CD8-positive, alpha-beta memory T cell (primary cell): Measurements from ENCODE around the gene GDPD5. TPM values are rescaled to one million over a fixed set of nuclear protein-coding genes. Genes with fewer than 3 reads are reported as not detected.

Source experiments
- CTCF ChIA-PET: fragments of 350-600 bp; sonication (Branson Sonifier 250); formaldehyde crosslinking; loops from one replicate; lab custom pipeline; 2021; ENCODE audit warnings: antibody characterized with exemption; lab: Charles Lee
- POLR2A ChIA-PET: fragments of 350-600 bp; sonication (Branson Sonifier 250); formaldehyde crosslinking; loops from one replicate; lab custom pipeline; 2021; ENCODE audit warnings: antibody characterized with exemption; lab: Charles Lee
- DNase-seq, 5 donors: peaks; one replicate each; pipeline versions ENCODE4 v3.0.0 to v3.0.0-alpha.2; 2020 to 2022; ENCODE audit warnings: mixed read lengths in 1 of 5
- H3K27ac ChIP-seq: one replicate; pipeline ENCODE4 v1.7.0; 2013; ENCODE audit warnings: low read depth, mild to moderate bottlenecking, low read length, moderate library complexity
- H3K27me3 ChIP-seq: 2 replicates; pipeline ENCODE4 v1.7.0; 2013; ENCODE audit warnings: low read length, mild to moderate bottlenecking; ENCODE audit not compliant: insufficient read depth, poor library complexity, severe bottlenecking
- H3K36me3 ChIP-seq: 2 replicates; pipeline ENCODE4 v1.7.0; 2013; ENCODE audit warnings: mild to moderate bottlenecking, low read length, moderate library complexity; ENCODE audit not compliant: insufficient read depth
- H3K4me1 ChIP-seq: 2 replicates; pipeline ENCODE4 v1.7.0; 2013; ENCODE audit warnings: mild to moderate bottlenecking, low read length, moderate library complexity; ENCODE audit not compliant: insufficient read depth
- H3K4me3 ChIP-seq: 2 replicates; pipeline ENCODE4 v1.7.0; 2013; ENCODE audit warnings: mild to moderate bottlenecking, low read length
- H3K9me3 ChIP-seq: 2 replicates; pipeline ENCODE4 v1.7.0; 2013; ENCODE audit warnings: mild to moderate bottlenecking, low read length
- H3K27ac Mint-ChIP-seq, 8 donors: one replicate each; pipeline ENCODE4 v1.8.0; 2020 to 2021; ENCODE audit warnings: mixed read lengths in 8 of 8, mild to moderate bottlenecking in 6 of 8, inconsistent platforms in 3 of 8, moderate library complexity in 3 of 8
- H3K27me3 Mint-ChIP-seq, 2 donors: one replicate each; pipeline ENCODE4 v1.8.0; 2020 to 2021; ENCODE audit warnings: mixed read lengths in 2 of 2, mild to moderate bottlenecking in 1 of 2, moderate library complexity in 1 of 2
- H3K36me3 Mint-ChIP-seq, 3 donors: one replicate each; pipeline ENCODE4 v1.8.0; 2020 to 2021; ENCODE audit warnings: mixed read lengths in 3 of 3, inconsistent platforms in 1 of 3, mild to moderate bottlenecking in 1 of 3
- H3K4me1 Mint-ChIP-seq, 3 donors: one replicate each; pipeline ENCODE4 v1.8.0; 2020 to 2021; ENCODE audit warnings: mixed read lengths in 3 of 3, inconsistent platforms in 1 of 3, mild to moderate bottlenecking in 1 of 3
- H3K4me3 Mint-ChIP-seq, 7 donors: one replicate each; pipeline ENCODE4 v1.8.0; 2020 to 2021; ENCODE audit warnings: mixed read lengths in 7 of 7, mild to moderate bottlenecking in 6 of 7, moderate library complexity in 4 of 7, inconsistent platforms in 2 of 7
- H3K9me3 Mint-ChIP-seq, 5 donors: one replicate each; pipeline ENCODE4 v1.8.0; 2020 to 2022; ENCODE audit warnings: mixed read lengths in 5 of 5, mild to moderate bottlenecking in 3 of 5, moderate library complexity in 2 of 5, inconsistent platforms in 1 of 5
- polyA plus RNA-seq: library from polyadenylated mRNA; unstranded; fragments of 300-500 nt; fragmentation: Illumina TruSeq; gene quantifications from one replicate; pipeline ENCODE4 v1.2.3, GENCODE V29; 2021
- total RNA-seq, 2 experiments: library from RNA; stranded (reverse); gene quantifications; one replicate each; pipeline ENCODE4 v1.2.3, GENCODE V29; 2021

Gene GDPD5
- total and polyA plus RNA-seq, 3 experiments from 2014 or later, result 8.9 to 10.4 (median 9.1) TPM

GRCh38 chr11:75474240-75474639 is 51.5 kb downstream of the GDPD5 start:
- DNase-seq, result no peak
- ChIA-PET CTCF (no interaction called here), POLR2A (no interaction called here)
- Mint-ChIP-seq H3K27ac (peak overlapping the region in 2 of 8 donors; percentile 4 to 5), H3K9me3 (no peaks in the 10 kb centered on the region), H3K27me3 (peaks cover 0 to 1% of the 10 kb centered on the region in 2 donors), H3K36me3 (peaks cover 0 to 7% (median 0%) of the 10 kb centered on the region in 3 donors), H3K4me1 (peaks cover 20 to 26% (median 26%) of the 10 kb centered on the region in 3 donors), H3K4me3 (peak overlapping the region in 1 of 7 donors; percentile 19)
- no peak overlapping the region for H3K27ac ChIP-seq
- peaks cover 19% of the 10 kb centered on the region for H3K4me1 ChIP-seq
- H3K9me3 ChIP-seq, result no peaks in the 10 kb centered on the region
- H3K27me3 ChIP-seq, result no peaks in the 10 kb centered on the region
- H3K4me3 ChIP-seq, result no peak overlapping the region
- H3K36me3 ChIP-seq, result no peaks in the 10 kb centered on the region

GRCh38 chr11:75473684-75474083 is 52.1 kb downstream of the GDPD5 start:
- Histone ChIP-seq H3K4me3 (no peak overlapping the region), H3K27ac (no peak overlapping the region), H3K36me3 (no peaks in the 10 kb centered on the region), H3K4me1 (peaks cover 19% of the 10 kb centered on the region), H3K27me3 (no peaks in the 10 kb centered on the region), H3K9me3 (no peaks in the 10 kb centered on the region)
- peaks cover 0 to 7% (median 0%) of the 10 kb centered on the region in 3 donors for H3K36me3 Mint-ChIP-seq
- POLR2A ChIA-PET, result no interaction called here
- H3K27ac Mint-ChIP-seq, result peak overlapping the region in 1 of 8 donors; percentile 29
- H3K27me3 Mint-ChIP-seq, result peaks cover 0 to 3% of the 10 kb centered on the region in 2 donors
- no peaks in the 10 kb centered on the region for H3K9me3 Mint-ChIP-seq
- H3K4me1 Mint-ChIP-seq, result peaks cover 20 to 26% (median 26%) of the 10 kb centered on the region in 3 donors
- no peak for DNase-seq
- H3K4me3 Mint-ChIP-seq, result no peak overlapping the region
- CTCF ChIA-PET, result no interaction called here

GRCh38 chr11:75472081-75472732 is 53.5 kb downstream of the GDPD5 start:
- Mint-ChIP-seq H3K27me3 (peaks cover 0 to 4% of the 10 kb centered on the region in 2 donors), H3K4me1 (peaks cover 18 to 22% (median 20%) of the 10 kb centered on the region in 3 donors), H3K36me3 (peaks cover 0 to 7% (median 0%) of the 10 kb centered on the region in 3 donors), H3K9me3 (no peaks in the 10 kb centered on the region), H3K27ac (no peak overlapping the region), H3K4me3 (no peak overlapping the region)
- H3K27me3 ChIP-seq, result no peaks in the 10 kb centered on the region
- H3K9me3 ChIP-seq, result no peaks in the 10 kb centered on the region
- POLR2A ChIA-PET, result no interaction called here
- peaks cover 19% of the 10 kb centered on the region for H3K4me1 ChIP-seq
- CTCF ChIA-PET, result no interaction called here
- H3K4me3 ChIP-seq, result no peak overlapping the region
- DNase-seq, result no peak
- H3K27ac ChIP-seq, result no peak overlapping the region
- no peaks in the 10 kb centered on the region for H3K36me3 ChIP-seq

- peak overlapping the region in 1 of 8 donors; percentile 1 for H3K27ac Mint-ChIP-seq
- peaks cover 17 to 19% (median 18%) of the 10 kb centered on the region in 3 donors for H3K4me1 Mint-ChIP-seq
- Histone ChIP-seq H3K36me3 (no peaks in the 10 kb centered on the region), H3K4me3 (no peak overlapping the region), H3K4me1 (peaks cover 17% of the 10 kb centered on the region), H3K9me3 (no peaks in the 10 kb centered on the region), H3K27ac (no peak overlapping the region), H3K27me3 (no peaks in the 10 kb centered on the region)
- peaks cover 0 to 4% of the 10 kb centered on the region in 2 donors for H3K27me3 Mint-ChIP-seq
- DNase-seq, result no peak
- no peak overlapping the region for H3K4me3 Mint-ChIP-seq
- no peaks in the 10 kb centered on the region for H3K9me3 Mint-ChIP-seq
- ChIA-PET CTCF (interaction anchor here (1.6 kb wide), 1 partner anchor 26 kb away, joined by 4 read pairs; no protein-coding TSS in a partner anchor), POLR2A (no interaction called here)
- H3K36me3 Mint-ChIP-seq, result peaks cover 0 to 7% (median 0%) of the 10 kb centered on the region in 3 donors
These were observed 54.4 kb downstream of the GDPD5 start for GRCh38 chr11:75471176-75471973.

- CTCF ChIA-PET, result interaction anchor here (1.6 kb wide), 1 partner anchor 25 kb away, joined by 4 read pairs; no protein-coding TSS in a partner anchor
- Histone ChIP-seq H3K36me3 (no peaks in the 10 kb centered on the region), H3K4me3 (no peak overlapping the region), H3K9me3 (no peaks in the 10 kb centered on the region), H3K27me3 (no peaks in the 10 kb centered on the region), H3K27ac (no peak overlapping the region), H3K4me1 (peaks cover 9% of the 10 kb centered on the region)
- Mint-ChIP-seq H3K9me3 (no peaks in the 10 kb centered on the region), H3K27ac (no peak overlapping the region), H3K4me1 (peaks cover 10 to 11% (median 10%) of the 10 kb centered on the region in 3 donors), H3K27me3 (peaks cover 0 to 4% of the 10 kb centered on the region in 2 donors), H3K4me3 (no peak overlapping the region), H3K36me3 (peaks cover 0 to 7% (median 0%) of the 10 kb centered on the region in 3 donors)
- POLR2A ChIA-PET, result no interaction called here
- DNase-seq, result no peak
These were observed 55.2 kb downstream of the GDPD5 start for GRCh38 chr11:75470476-75471080.

- Histone ChIP-seq H3K4me1 (peaks cover 2% of the 10 kb centered on the region), H3K27ac (no peak overlapping the region), H3K27me3 (no peaks in the 10 kb centered on the region), H3K4me3 (no peak overlapping the region), H3K36me3 (no peaks in the 10 kb centered on the region), H3K9me3 (no peaks in the 10 kb centered on the region)
- Mint-ChIP-seq H3K9me3 (no peaks in the 10 kb centered on the region), H3K4me3 (no peak overlapping the region), H3K27ac (no peak overlapping the region), H3K27me3 (peaks cover 0 to 4% of the 10 kb centered on the region in 2 donors), H3K4me1 (peaks cover 3 to 4% (median 3%) of the 10 kb centered on the region in 3 donors), H3K36me3 (peaks cover 0 to 7% (median 3%) of the 10 kb centered on the region in 3 donors)
- CTCF ChIA-PET, result interaction anchor here (1.6 kb wide), 1 partner anchor 24 kb away, joined by 4 read pairs; no protein-coding TSS in a partner anchor
- no peak for DNase-seq
- POLR2A ChIA-PET, result no interaction called here
These were observed 55.8 kb downstream of the GDPD5 start for GRCh38 chr11:75469785-75470405.

- no peak for DNase-seq
- H3K27ac Mint-ChIP-seq, result peak overlapping the region in 1 of 8 donors; percentile 47
These were observed 57.0 kb downstream of the GDPD5 start for GRCh38 chr11:75468534-75469340.

More at GRCh38 chr11:75468534-75469340, 57.0 kb downstream of the GDPD5 start:
- no peaks in the 10 kb centered on the region for H3K4me1 Mint-ChIP-seq
- peaks cover 0 to 7% (median 3%) of the 10 kb centered on the region in 3 donors for H3K36me3 Mint-ChIP-seq
- POLR2A ChIA-PET, result no interaction called here
- no peaks in the 10 kb centered on the region for H3K9me3 Mint-ChIP-seq
- Histone ChIP-seq H3K4me3 (no peak overlapping the region), H3K27ac (no peak overlapping the region), H3K36me3 (no peaks in the 10 kb centered on the region), H3K27me3 (no peaks in the 10 kb centered on the region), H3K4me1 (no peaks in the 10 kb centered on the region), H3K9me3 (no peaks in the 10 kb centered on the region)
- H3K4me3 Mint-ChIP-seq, result no peak overlapping the region
- H3K27me3 Mint-ChIP-seq, result peaks cover 0 to 4% of the 10 kb centered on the region in 2 donors
- CTCF ChIA-PET, result no interaction called here
